HEK293 (cell line): ENCODE measurements around the gene LRP1B.

Experiments
- CTCF ChIA-PET: fragments of 350-600 bp; formaldehyde crosslinking; extraction: SDS; loops from one replicate; lab custom pipeline; 2021; ENCODE audit warnings: antibody characterized with exemption; lab: Yijun Ruan, JAX
- POLR2A ChIA-PET: fragments of 300-600 bp; formaldehyde crosslinking; extraction: SDS; loops from one replicate; lab custom pipeline; 2020; ENCODE audit warnings: antibody characterized with exemption, inconsistent platforms; lab: Yijun Ruan, JAX
- H3K27ac ChIP-seq: fragments of 200-500 bp; sonication (Bioruptor generic); 2 replicates; pipeline ENCODE4 v1.5.1; 2014; ENCODE audit warnings: low read depth, low read length, control low read depth, inconsistent platforms; ENCODE audit errors: extremely low read depth
- H3K36me3 ChIP-seq, 2 experiments: fragments of 200-500 bp in 1 of 2; sonication (Bioruptor generic) in 1 of 2; 1 replicate in 1 of 2; 2 replicates in 1 of 2; pipeline ENCODE4 v1.5.1; 2014 to 2017; ENCODE audit warnings: inconsistent platforms in 2 of 2, low read length in 2 of 2; ENCODE audit not compliant: control insufficient read depth in 2 of 2, insufficient read depth in 1 of 2
- H3K4me1 ChIP-seq: fragments of 200-500 bp; sonication (Bioruptor generic); 2 replicates; pipeline ENCODE4 v1.5.1; 2014; ENCODE audit warnings: mild to moderate bottlenecking, low read length, inconsistent platforms; ENCODE audit not compliant: control insufficient read depth, insufficient read depth
- H3K4me3 ChIP-seq: 2 replicates; pipeline ENCODE4 v1.5.1; 2011; ENCODE audit warnings: low read depth, mild to moderate bottlenecking, control low read depth, low read length, moderate library complexity
- H3K9me3 ChIP-seq: fragments of 200-500 bp; sonication (Bioruptor generic); 2 replicates; pipeline ENCODE4 v1.5.1; 2014; ENCODE audit warnings: low read depth, low read length, inconsistent platforms; ENCODE audit not compliant: control insufficient read depth, insufficient read depth
- ATF2 ChIP-seq: fragments of 450-650 bp; formaldehyde crosslinking; IDR thresholded peaks from 2 replicates; pipeline ENCODE4 v1.5.1; 2016; ENCODE audit warnings: missing biosample characterization, missing genetic modification characterization, low read depth
- BCL6B ChIP-seq: fragments of 450-650 bp; formaldehyde crosslinking; IDR thresholded peaks from 2 replicates; pipeline ENCODE4 v1.5.1; 2017; ENCODE audit warnings: missing biosample characterization, missing genetic modification characterization
- KLF1 ChIP-seq: fragments of 450-650 bp; formaldehyde crosslinking; IDR thresholded peaks from 2 replicates; pipeline ENCODE4 v1.5.1; 2016; ENCODE audit warnings: missing biosample characterization, missing genetic modification characterization
- KLF17 ChIP-seq: fragments of 450-650 bp; formaldehyde crosslinking; IDR thresholded peaks from 2 replicates; pipeline ENCODE4 v1.5.1; 2016; ENCODE audit warnings: missing biosample characterization, missing genetic modification characterization
- MZF1 ChIP-seq: fragments of 450-650 bp; formaldehyde crosslinking; IDR thresholded peaks from 2 replicates; pipeline ENCODE4 v1.5.1; 2017; ENCODE audit warnings: missing biosample characterization, missing genetic modification characterization, borderline replicate concordance
- PRDM2 ChIP-seq: fragments of 450-650 bp; formaldehyde crosslinking; IDR thresholded peaks from 2 replicates; pipeline ENCODE4 v1.5.1; 2016; ENCODE audit warnings: missing biosample characterization, missing genetic modification characterization, borderline replicate concordance
- PRDM6 ChIP-seq: fragments of 450-650 bp; formaldehyde crosslinking; IDR thresholded peaks from 2 replicates; pipeline ENCODE4 v1.5.1; 2017; ENCODE audit warnings: missing biosample characterization, missing genetic modification characterization
- YY2 ChIP-seq: fragments of 450-650 bp; formaldehyde crosslinking; IDR thresholded peaks from 2 replicates; pipeline ENCODE4 v1.5.1; 2016; ENCODE audit warnings: missing biosample characterization, missing genetic modification characterization
- ZBTB21 ChIP-seq: fragments of 450-650 bp; formaldehyde crosslinking; IDR thresholded peaks from 2 replicates; pipeline ENCODE4 v1.5.1; 2017; ENCODE audit warnings: missing biosample characterization, missing genetic modification characterization
- ZNF138 ChIP-seq: fragments of 450-650 bp; formaldehyde crosslinking; IDR thresholded peaks from 2 replicates; pipeline ENCODE4 v1.5.1; 2016; ENCODE audit warnings: missing biosample characterization, missing genetic modification characterization, borderline replicate concordance
- ZNF146 ChIP-seq: fragments of 450-650 bp; formaldehyde crosslinking; IDR thresholded peaks from 2 replicates; pipeline ENCODE4 v1.5.1; 2016; ENCODE audit warnings: missing biosample characterization, missing genetic modification characterization
- ZNF19 ChIP-seq: fragments of 450-650 bp; formaldehyde crosslinking; IDR thresholded peaks from 2 replicates; pipeline ENCODE4; 2016; ENCODE audit warnings: missing biosample characterization, missing genetic modification characterization, low read depth
- ZNF23 ChIP-seq: fragments of 450-650 bp; formaldehyde crosslinking; IDR thresholded peaks from 2 replicates; pipeline ENCODE4 v1.5.1; 2016; ENCODE audit warnings: missing biosample characterization, missing genetic modification characterization, borderline replicate concordance
- ZNF335 ChIP-seq: fragments of 450-650 bp; formaldehyde crosslinking; conservative IDR thresholded peaks from 2 replicates; pipeline ENCODE4 v1.5.1; 2016; ENCODE audit warnings: missing biosample characterization, missing genetic modification characterization
- ZNF354C ChIP-seq: fragments of 450-650 bp; formaldehyde crosslinking; IDR thresholded peaks from 2 replicates; pipeline ENCODE4 v1.5.1; 2016; ENCODE audit warnings: missing biosample characterization, missing genetic modification characterization, low read depth, borderline replicate concordance
- ZNF366 ChIP-seq: fragments of 450-650 bp; formaldehyde crosslinking; conservative IDR thresholded peaks from 2 replicates; pipeline ENCODE4 v1.5.1; 2016; ENCODE audit warnings: missing biosample characterization, missing genetic modification characterization
- ZNF37A ChIP-seq: fragments of 450-650 bp; IDR thresholded peaks from 2 replicates; pipeline ENCODE4 v1.5.1; 2018; ENCODE audit warnings: missing biosample characterization, missing genetic modification characterization
- ZNF501 ChIP-seq: fragments of 450-650 bp; formaldehyde crosslinking; IDR thresholded peaks from 2 replicates; pipeline ENCODE4 v1.5.1; 2016; ENCODE audit warnings: missing biosample characterization, missing genetic modification characterization
- ZNF529 ChIP-seq: fragments of 450-650 bp; formaldehyde crosslinking; IDR thresholded peaks from 2 replicates; pipeline ENCODE4 v1.5.1; 2017; ENCODE audit warnings: missing genetic modification characterization, missing biosample characterization; ENCODE audit not compliant: insufficient replicate concordance
- ZNF580 ChIP-seq: fragments of 450-650 bp; formaldehyde crosslinking; IDR thresholded peaks from 2 replicates; pipeline ENCODE4 v1.5.1; 2016; ENCODE audit warnings: missing biosample characterization, missing genetic modification characterization
- ZNF660 ChIP-seq: fragments of 450-650 bp; IDR thresholded peaks from 2 replicates; pipeline ENCODE4 v1.5.1; 2018; ENCODE audit warnings: missing biosample characterization, mild to moderate bottlenecking, missing genetic modification characterization
- ZNF677 ChIP-seq: fragments of 450-650 bp; IDR thresholded peaks from 2 replicates; pipeline ENCODE4 v1.5.0; 2018; ENCODE audit warnings: missing biosample characterization, mild to moderate bottlenecking, missing genetic modification characterization, moderate library complexity
- ZSCAN16 ChIP-seq: fragments of 450-650 bp; formaldehyde crosslinking; IDR thresholded peaks from 2 replicates; pipeline ENCODE4 v1.5.1; 2016; ENCODE audit warnings: missing biosample characterization, missing genetic modification characterization
- ZSCAN5A ChIP-seq: fragments of 450-650 bp; formaldehyde crosslinking; IDR thresholded peaks from 2 replicates; pipeline ENCODE4 v1.5.1; 2016; ENCODE audit warnings: missing biosample characterization, missing genetic modification characterization

LRP1B gene

GRCh38 chr2:140210963-140211362, 1919.9 kb downstream of the LRP1B start (continued):
- no peak for TF ChIP-seq ZNF19 (tag by site-specific recombination)
- no peak for TF ChIP-seq ZNF146 (tag by site-specific recombination)
- no peak for TF ChIP-seq ZNF138 (tag by site-specific recombination)
- TF ChIP-seq ZSCAN16 (tag by site-specific recombination) = no peak

- POLR2A ChIA-PET = no interaction called here
- Histone ChIP-seq H3K9me3 (no peaks in the 10 kb centered on the region), H3K4me3 (no peak overlapping the region)
- TF ChIP-seq ZNF501 (tag by site-specific recombination) = no peak
- no peak for TF ChIP-seq ZNF37A (tag by site-specific recombination)
- TF ChIP-seq ZBTB21 (tag by site-specific recombination) = no peak
- no peak for TF ChIP-seq ZNF580 (tag by site-specific recombination)
- TF ChIP-seq ZSCAN5A (tag by site-specific recombination) = no peak
- TF ChIP-seq MZF1 (tag by site-specific recombination) = no peak
- TF ChIP-seq ATF2 (tag by site-specific recombination) = no peak
- TF ChIP-seq PRDM6 (tag by site-specific recombination) = no peak
- TF ChIP-seq ZNF335 = no peak
- TF ChIP-seq KLF1 (tag by site-specific recombination) = no peak
- no peak for TF ChIP-seq ZNF529 (tag by site-specific recombination)
- TF ChIP-seq PRDM2 (tag by site-specific recombination) = no peak
- no peak for TF ChIP-seq KLF17 (tag by site-specific recombination)
- TF ChIP-seq ZNF677 = no peak
- no peak for TF ChIP-seq ZNF660
- TF ChIP-seq ZNF23 (tag by site-specific recombination) = no peak
- TF ChIP-seq BCL6B (tag by site-specific recombination) = no peak
- no peak for TF ChIP-seq YY2 (tag by site-specific recombination)
- TF ChIP-seq ZNF366 (tag by site-specific recombination) = no peak
- no peak for TF ChIP-seq ZNF354C (tag by site-specific recombination)
- TF ChIP-seq, all 188 proteins: peak for 0
- H3K4me1 ChIP-seq = no peaks in the 10 kb centered on the region
- H3K36me3 ChIP-seq = no peaks in the 10 kb centered on the region
- CTCF ChIA-PET = interaction anchor here (0.6 kb wide), 2 partner anchors 231 to 253 kb away, joined by 3 to 4 read pairs; no protein-coding TSS in a partner anchor
- H3K27ac ChIP-seq = no peak overlapping the region
These were observed 1925.7 kb downstream of the LRP1B start for GRCh38 chr2:140205093-140205492.
